HEK293T (cell line): ENCODE measurements around the gene GRID1.
"Not testable (repeated sequence)": the region's sequence is repeated elsewhere in the genome, so short reads cannot be mapped to it uniquely, and the experiment has no call there.

Experiments
- CTCF ChIA-PET: fragments of 350-600 bp; formaldehyde crosslinking; extraction: SDS; loops from one replicate; lab custom pipeline; 2021; ENCODE audit warnings: antibody characterized with exemption, inconsistent platforms; lab: Yijun Ruan, JAX
- POLR2A ChIA-PET: fragments of 350-600 bp; formaldehyde crosslinking; extraction: SDS; loops from one replicate; lab custom pipeline; 2020; ENCODE audit warnings: antibody characterized with exemption, inconsistent platforms; lab: Yijun Ruan, JAX
- DNase-seq: peaks from one replicate; pipeline ENCODE4 v3.0.0; 2012; ENCODE audit warnings: mixed read lengths; ENCODE audit errors: extremely low spot score
- ARNT ChIP-seq: fragments of 450-650 bp; IDR thresholded peaks from 2 replicates; pipeline ENCODE4 v1.6.1; 2017; ENCODE audit warnings: mild to moderate bottlenecking
- BHLHE40 ChIP-seq: fragments of 450-650 bp; IDR thresholded peaks from 2 replicates; pipeline ENCODE4 v1.6.1; 2016; ENCODE audit warnings: mild to moderate bottlenecking, moderate library complexity, borderline replicate concordance
- CTBP1 ChIP-seq: fragments of 450-650 bp; IDR thresholded peaks from 2 replicates; pipeline ENCODE4 v1.6.1; 2016; ENCODE audit warnings: borderline replicate concordance
- ELF4 ChIP-seq: fragments of 450-650 bp; IDR thresholded peaks from 2 replicates; pipeline ENCODE4 v1.6.1; 2017; ENCODE audit warnings: antibody characterized with exemption
- FOXA1 ChIP-seq: fragments of 450-650 bp; IDR thresholded peaks from 2 replicates; pipeline ENCODE4 v1.6.1; 2016; ENCODE audit warnings: mild to moderate bottlenecking
- FOXK2 ChIP-seq: fragments of 450-650 bp; IDR thresholded peaks from 2 replicates; pipeline ENCODE4 v1.6.1; 2016; ENCODE audit warnings: mild to moderate bottlenecking
- FOXM1 ChIP-seq: fragments of 450-650 bp; IDR thresholded peaks from 2 replicates; pipeline ENCODE4 v1.6.1; 2017; ENCODE audit warnings: mild to moderate bottlenecking, borderline replicate concordance
- HDGF ChIP-seq: fragments of 450-650 bp; IDR thresholded peaks from 2 replicates; pipeline ENCODE4 v1.6.1; 2017; ENCODE audit warnings: antibody characterized with exemption, borderline replicate concordance
- L3MBTL2 ChIP-seq: fragments of 450-650 bp; conservative IDR thresholded peaks from 2 replicates; pipeline ENCODE4 v1.6.1; 2016; ENCODE audit warnings: mild to moderate bottlenecking
- LEF1 ChIP-seq: fragments of 450-650 bp; IDR thresholded peaks from 2 replicates; pipeline ENCODE4 v1.6.1; 2017; ENCODE audit warnings: mild to moderate bottlenecking, borderline replicate concordance
- SP1 ChIP-seq: fragments of 450-650 bp; IDR thresholded peaks from 2 replicates; pipeline ENCODE4 v1.6.1; 2017
- SUZ12 ChIP-seq: fragments of 450-650 bp; IDR thresholded peaks from 2 replicates; pipeline ENCODE4 v1.6.1; 2016; ENCODE audit warnings: mild to moderate bottlenecking
- TARDBP ChIP-seq: fragments of 450-650 bp; IDR thresholded peaks from 2 replicates; pipeline ENCODE4 v1.6.1; 2016
- ZNF384 ChIP-seq: fragments of 450-650 bp; IDR thresholded peaks from 2 replicates; pipeline ENCODE4 v1.6.1; 2016
- TF ChIP-seq, protein P1 (sequence below): fragments of 450-650 bp; IDR thresholded peaks from 2 replicates; pipeline ENCODE4 v1.6.1; 2016

GRID1 gene

DNA sequence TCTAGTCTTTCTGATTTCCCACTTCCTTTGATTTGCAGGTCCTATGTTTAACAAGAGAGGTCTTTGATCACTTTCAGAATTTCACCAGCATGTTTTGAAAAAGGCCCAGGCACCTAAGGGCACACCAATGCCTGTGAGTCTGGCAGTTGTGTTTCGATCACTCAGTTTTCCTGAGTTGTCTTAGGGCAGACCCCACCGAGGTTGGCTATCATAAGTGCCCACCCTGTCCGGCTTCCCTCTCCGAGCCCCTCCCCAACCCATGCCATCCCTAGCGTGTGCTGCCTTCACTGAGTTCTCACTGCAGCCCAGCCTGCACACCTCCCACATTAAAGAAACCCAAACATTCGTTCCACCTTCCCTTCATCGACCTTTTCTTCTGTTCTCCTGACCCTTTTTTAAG is 257.9 kb downstream of the GRID1 start:
- no peak for TF ChIP-seq CTBP1
- TF ChIP-seq ARNT = no peak
- no peak for TF ChIP-seq FOXA1
- TF ChIP-seq FOXK2 = no peak
- ChIA-PET CTCF (no interaction called here), POLR2A (no interaction called here)

DNA sequence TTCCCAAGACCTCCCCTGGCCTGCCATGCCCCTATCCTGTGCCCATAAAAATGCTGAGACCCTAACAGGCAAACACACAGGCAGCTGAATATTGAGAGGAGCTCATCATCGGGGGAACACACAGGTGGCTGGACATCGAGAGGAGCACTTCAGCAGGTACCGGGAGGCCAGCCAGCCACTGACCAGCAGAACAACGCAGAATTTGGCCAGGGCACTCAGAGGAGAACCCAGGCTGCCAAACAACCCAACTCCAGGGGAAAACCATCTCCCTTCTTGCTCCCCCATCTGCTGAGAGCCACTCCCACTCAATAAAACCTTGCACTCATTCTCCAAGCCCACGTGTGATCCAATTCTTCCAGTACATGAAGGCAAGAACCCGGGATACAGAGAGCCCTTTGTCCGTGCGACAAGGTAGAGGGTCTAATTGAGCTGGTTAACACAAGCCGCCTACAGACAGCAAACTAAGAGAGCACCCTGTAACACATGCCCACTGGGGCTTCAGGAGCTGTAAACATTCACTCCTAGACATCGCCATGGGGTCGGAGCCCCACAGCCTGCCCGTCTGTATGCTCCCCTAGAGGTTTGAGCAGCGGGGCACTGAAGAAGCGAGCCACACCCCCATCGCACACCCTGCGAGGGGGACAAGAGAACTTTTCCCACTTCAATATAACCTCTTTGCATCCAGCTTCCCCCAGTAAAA is 258.8 kb downstream of the GRID1 start:
- DNase-seq, CTCF ChIA-PET, POLR2A ChIA-PET: not testable (repeated sequence)

More for the DNA sequence above, 257.9 kb downstream of the GRID1 start:
- no peak for DNase-seq

DNA sequence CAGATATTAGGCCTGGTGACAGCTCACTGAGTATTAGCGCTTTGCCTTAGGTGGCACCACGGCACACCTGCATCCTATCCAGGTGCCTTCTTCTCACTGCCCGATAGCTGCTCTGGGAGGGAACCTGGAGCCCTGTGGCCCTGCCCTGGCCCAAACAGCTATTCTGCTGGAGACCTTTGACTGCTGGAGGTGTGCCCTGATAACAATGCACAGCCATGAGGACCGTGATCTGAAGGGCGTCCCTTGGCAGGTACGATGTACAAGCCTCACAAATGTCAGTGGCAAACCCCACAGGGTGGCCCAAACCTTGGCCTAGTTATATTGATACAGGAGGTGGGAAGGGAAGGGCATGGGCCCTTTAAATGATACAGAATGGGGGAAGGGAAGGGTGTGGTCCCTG is 259.5 kb downstream of the GRID1 start:
- no peak for DNase-seq
- CTCF ChIA-PET = no interaction called here
- POLR2A ChIA-PET = no interaction called here
- TF ChIP-seq, protein P1, sequence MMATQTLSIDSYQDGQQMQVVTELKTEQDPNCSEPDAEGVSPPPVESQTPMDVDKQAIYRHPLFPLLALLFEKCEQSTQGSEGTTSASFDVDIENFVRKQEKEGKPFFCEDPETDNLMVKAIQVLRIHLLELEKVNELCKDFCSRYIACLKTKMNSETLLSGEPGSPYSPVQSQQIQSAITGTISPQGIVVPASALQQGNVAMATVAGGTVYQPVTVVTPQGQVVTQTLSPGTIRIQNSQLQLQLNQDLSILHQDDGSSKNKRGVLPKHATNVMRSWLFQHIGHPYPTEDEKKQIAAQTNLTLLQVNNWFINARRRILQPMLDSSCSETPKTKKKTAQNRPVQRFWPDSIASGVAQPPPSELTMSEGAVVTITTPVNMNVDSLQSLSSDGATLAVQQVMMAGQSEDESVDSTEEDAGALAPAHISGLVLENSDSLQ = no peak

DNA sequence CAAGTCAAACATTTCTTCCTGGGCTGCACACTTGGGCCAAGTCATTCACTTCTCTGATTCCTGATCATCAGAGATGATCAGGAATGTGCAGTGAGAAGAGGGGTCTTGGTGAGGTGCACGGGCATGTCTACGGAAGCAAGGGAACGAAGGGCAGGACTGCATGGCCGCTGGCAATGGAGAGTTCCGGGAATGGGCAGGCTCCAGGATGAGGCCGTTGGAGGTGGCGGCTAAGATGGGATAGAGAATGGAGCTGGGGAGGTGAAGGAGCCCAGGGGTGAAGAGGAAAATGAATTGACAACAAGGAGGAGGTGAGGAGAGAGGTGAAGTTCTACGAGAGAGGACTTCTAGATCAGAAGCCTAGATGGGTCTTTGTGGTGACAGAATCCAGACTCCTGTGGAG is 260.0 kb downstream of the GRID1 start:
- no peak for DNase-seq
- POLR2A ChIA-PET = no interaction called here
- CTCF ChIA-PET = no interaction called here
- TF ChIP-seq FOXA1 (no peak), CTBP1 (no peak), BHLHE40 (no peak), L3MBTL2 (no peak), ZNF384 (no peak), LEF1 (no peak), ARNT (no peak), FOXM1 (no peak), TARDBP (no peak), SP1 (no peak), SUZ12 (no peak), ELF4 (no peak)
- TF ChIP-seq, protein P1 = no peak

DNA sequence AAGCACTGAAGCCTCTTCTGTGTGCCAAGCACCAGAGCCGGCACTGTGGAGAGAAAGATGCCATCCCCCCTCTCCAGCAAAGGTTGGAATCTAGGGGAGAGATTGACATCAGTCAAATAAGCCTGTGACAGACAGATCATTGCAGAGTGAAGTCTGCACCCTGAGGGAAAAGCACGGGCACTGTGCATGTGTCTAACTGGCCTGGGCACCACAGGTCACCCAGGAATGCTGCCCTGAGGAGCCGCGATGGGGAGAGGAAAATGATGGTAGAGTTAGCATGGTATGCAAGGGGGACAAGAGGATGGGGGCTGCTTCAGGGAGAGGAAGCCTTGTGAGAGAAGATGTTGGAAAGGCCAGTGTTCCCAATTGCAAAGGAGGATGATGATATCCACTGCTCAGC is 261.0 kb downstream of the GRID1 start:
- TF ChIP-seq SP1 (no peak), L3MBTL2 (no peak), ARNT (no peak), HDGF (no peak), ZNF384 (no peak), FOXM1 (no peak)
- TF ChIP-seq, protein P1 = no peak
- CTCF ChIA-PET = no interaction called here
- POLR2A ChIA-PET = no interaction called here
- no peak for DNase-seq

DNA sequence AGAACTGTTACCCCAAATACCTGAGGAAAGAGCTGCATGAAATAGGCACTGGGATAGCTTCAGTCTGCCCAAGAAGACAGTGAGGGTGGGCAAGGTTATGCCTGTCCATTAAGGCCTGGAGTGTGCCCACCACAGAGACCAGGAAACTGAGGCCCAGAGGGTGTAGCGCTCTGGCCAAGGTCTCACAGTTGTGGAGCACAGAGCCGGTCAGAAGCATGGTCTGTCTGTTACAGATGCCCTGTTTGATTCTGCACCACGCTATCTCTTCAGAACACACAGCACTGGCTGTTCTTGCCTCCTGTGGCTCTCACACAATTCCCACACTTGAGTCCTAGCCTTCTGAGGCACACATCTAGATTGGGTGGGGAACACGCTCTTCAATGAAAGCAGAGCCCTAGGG is 261.4 kb downstream of the GRID1 start:
- TF ChIP-seq FOXA1 (no peak), HDGF (no peak)
- ChIA-PET CTCF (no interaction called here), POLR2A (no interaction called here)
- no peak for DNase-seq

DNA sequence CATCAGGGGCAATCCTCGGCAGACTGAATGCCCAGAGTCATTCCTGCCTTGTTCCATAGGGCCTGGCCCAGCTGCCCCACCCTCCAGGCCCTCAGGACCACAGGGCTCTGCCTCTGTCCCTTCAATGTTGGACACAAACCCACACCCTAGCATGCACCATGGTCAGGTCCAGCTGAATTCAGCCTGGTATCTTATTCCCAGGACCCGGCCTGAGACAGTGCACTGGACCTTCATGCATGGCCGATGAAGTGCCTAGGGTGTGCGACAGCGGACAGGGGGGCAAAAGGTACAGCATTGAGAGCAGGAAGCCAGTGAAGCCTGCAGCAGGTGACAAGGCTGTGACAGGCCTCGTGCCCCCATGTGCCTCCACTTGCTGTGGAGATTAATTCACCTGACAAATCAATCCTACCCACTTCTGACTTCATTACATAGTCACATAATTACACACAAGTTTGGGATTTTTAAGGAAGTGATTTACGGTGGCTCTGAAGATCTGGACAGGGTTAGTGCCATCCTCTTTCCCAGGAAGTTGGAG is 261.9 kb downstream of the GRID1 start:
- POLR2A ChIA-PET = no interaction called here
- TF ChIP-seq FOXK2 (no peak), SP1 (no peak), L3MBTL2 (no peak), SUZ12 (no peak), ZNF384 (no peak), BHLHE40 (no peak), ARNT (no peak), TARDBP (no peak), HDGF (no peak), ELF4 (no peak), FOXM1 (no peak)
- TF ChIP-seq, protein P1 = no peak
- DNase-seq = no peak
- CTCF ChIA-PET = interaction anchor here (0.6 kb wide), 1 partner anchor 208 kb away, joined by 3 read pairs; no protein-coding TSS in a partner anchor
